Measurements from ENCODE around the gene RNF145.
A peak's percentile ranks its signal among the peaks of the same experiment; 100 is the strongest.
"Not testable (repeated sequence)": the region's sequence is repeated elsewhere in the genome, so short reads cannot be mapped to it uniquely, and the experiment has no call there.

The RNF145 gene

GRCh38 chr5:159166416-159166815, 42.9 kb downstream of the RNF145 start:
- H3K4me3 ChIP-seq (replicated peaks; ENCODE audit: low read depth, low read length) = no peak overlapping the region
- TF ChIP-seq, protein P1, sequence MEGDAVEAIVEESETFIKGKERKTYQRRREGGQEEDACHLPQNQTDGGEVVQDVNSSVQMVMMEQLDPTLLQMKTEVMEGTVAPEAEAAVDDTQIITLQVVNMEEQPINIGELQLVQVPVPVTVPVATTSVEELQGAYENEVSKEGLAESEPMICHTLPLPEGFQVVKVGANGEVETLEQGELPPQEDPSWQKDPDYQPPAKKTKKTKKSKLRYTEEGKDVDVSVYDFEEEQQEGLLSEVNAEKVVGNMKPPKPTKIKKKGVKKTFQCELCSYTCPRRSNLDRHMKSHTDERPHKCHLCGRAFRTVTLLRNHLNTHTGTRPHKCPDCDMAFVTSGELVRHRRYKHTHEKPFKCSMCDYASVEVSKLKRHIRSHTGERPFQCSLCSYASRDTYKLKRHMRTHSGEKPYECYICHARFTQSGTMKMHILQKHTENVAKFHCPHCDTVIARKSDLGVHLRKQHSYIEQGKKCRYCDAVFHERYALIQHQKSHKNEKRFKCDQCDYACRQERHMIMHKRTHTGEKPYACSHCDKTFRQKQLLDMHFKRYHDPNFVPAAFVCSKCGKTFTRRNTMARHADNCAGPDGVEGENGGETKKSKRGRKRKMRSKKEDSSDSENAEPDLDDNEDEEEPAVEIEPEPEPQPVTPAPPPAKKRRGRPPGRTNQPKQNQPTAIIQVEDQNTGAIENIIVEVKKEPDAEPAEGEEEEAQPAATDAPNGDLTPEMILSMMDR (IDR thresholded peaks at IDR 0.05; ENCODE audit: low read length, missing control alignments) = no peak
- no peak for DNase-seq (ENCODE audit: low read depth)

DNA sequence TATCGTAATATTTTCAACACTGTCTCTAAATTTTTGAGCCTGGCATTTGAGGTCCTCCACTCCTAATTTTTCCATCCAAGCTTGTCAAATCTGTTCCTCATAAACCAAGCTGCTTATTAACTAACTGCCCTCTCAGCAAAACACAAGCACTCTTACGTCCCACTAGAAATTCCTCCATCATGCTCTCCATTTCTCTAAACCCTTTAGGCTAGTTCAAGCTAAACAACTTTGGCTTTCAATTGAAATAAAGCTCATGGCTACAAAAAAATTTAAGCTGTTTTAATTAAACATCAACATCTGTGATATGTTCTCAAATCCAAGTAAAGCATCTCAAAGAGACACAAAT, 45.7 kb downstream of the RNF145 start:
- no peak overlapping the region for H3K4me3 ChIP-seq (replicated peaks; ENCODE audit: low read depth, low read length)
- no peak for DNase-seq (ENCODE audit: low read depth)
- TF ChIP-seq, protein P1 (IDR thresholded peaks at IDR 0.05; ENCODE audit: low read length, missing control alignments) = no peak

GRCh38 chr5:159163027-159163700, 46.2 kb downstream of the RNF145 start:
- TF ChIP-seq, protein P1 (IDR thresholded peaks at IDR 0.05; ENCODE audit: low read length, missing control alignments) = no peak
- no peak overlapping the region for H3K4me3 ChIP-seq (replicated peaks; ENCODE audit: low read depth, low read length)
- peak; percentile 27 for DNase-seq (ENCODE audit: low read depth)

DNA sequence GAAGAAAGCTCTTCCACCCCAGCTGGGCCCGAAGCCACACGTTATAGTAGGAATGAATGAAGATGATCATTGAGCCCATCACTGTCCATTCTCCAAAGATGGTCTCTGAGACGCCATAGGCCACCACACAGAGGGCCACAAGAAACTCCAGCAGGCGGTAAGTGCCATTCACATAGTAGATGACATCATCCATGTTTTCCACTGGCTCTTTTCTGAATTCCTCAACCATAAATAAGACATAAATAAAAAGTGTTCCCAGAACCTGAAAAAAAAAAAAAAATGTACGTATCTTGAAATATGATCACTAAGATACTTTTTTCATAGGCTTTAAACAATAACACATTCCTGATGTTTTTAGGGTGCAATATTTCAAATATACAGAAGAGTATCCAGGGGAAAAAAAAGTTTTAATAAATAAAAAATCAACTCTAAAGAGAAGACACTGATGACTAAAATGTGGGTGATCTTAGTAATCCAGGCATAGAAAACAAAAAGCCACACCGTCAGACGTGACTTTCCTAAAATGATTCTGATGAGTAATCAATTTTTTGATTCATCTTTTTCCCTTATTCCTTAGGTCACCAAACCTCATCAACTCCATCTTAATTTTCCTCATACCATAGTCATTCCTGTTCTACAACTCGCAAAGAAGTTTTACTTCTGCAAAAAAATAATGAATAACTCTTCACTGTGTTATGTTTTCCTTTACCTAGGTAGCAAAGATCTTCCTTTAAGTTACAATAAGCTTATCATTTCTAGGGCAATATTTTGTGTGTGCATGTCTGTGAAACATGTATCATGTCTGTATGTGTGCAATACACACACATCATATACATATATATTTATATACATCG, 47.8 kb downstream of the RNF145 start:
- H3K4me3 ChIP-seq (replicated peaks; ENCODE audit: low read depth, low read length) = no peak overlapping the region
- no peak for DNase-seq (ENCODE audit: low read depth)
- TF ChIP-seq, protein P1 (IDR thresholded peaks at IDR 0.05; ENCODE audit: low read length, missing control alignments) = no peak

DNA sequence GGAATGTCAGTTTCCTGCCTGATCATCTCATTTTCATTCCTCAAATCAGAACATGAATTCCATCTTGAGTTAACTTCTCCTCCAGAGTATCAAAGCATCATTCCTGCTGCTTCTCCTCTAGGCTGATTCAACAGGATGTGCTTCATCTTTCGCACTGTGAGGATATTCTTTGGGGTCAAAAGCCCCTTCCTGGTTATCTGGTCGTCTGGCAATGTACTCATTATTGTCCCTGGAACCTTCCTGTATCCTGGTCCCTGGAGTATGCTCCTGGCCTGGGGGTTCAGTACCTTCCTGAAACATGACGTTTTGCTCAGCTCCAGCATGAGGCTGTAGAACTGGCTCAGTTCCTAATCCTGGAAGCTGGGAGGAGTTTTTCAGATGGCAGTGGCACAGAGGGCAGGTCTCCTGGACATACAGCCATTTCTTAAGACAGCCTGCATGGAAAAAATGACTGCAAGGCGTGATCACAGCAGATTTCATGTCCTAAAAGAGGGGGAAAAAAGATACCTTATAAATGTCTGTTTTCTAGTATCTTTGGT, 50.7 kb downstream of the RNF145 start:
- peak; percentile 29 for DNase-seq (ENCODE audit: low read depth)
- H3K4me3 ChIP-seq (replicated peaks; ENCODE audit: low read depth, low read length) = not testable (repeated sequence)

- H3K4me3 ChIP-seq (replicated peaks; ENCODE audit: low read depth, low read length) = no peak overlapping the region
- TF ChIP-seq, protein P1 (IDR thresholded peaks at IDR 0.05; ENCODE audit: low read length, missing control alignments) = no peak
- no peak for DNase-seq (ENCODE audit: low read depth)
Observed at GRCh38 chr5:159157552-159157951, 51.8 kb downstream of the RNF145 start.

GRCh38 chr5:159156426-159157238, 52.7 kb downstream of the RNF145 start:
- DNase-seq (ENCODE audit: low read depth) = peak; percentile 87
- H3K4me3 ChIP-seq (replicated peaks; ENCODE audit: low read depth, low read length) = no peak overlapping the region
- TF ChIP-seq, protein P1 (IDR thresholded peaks at IDR 0.05; ENCODE audit: low read length, missing control alignments) = peak; percentile 87

Data from fibroblast of pulmonary artery (primary cell).